ENCODE measurements around the gene USO1. TPM values are rescaled to one million over a fixed set of nuclear protein-coding genes. Genes with fewer than 3 reads are reported as not detected.

USO1 gene
- total and polyA plus RNA-seq, 2 experiments from 2014 or later, result 113 to 277 TPM

DNA sequence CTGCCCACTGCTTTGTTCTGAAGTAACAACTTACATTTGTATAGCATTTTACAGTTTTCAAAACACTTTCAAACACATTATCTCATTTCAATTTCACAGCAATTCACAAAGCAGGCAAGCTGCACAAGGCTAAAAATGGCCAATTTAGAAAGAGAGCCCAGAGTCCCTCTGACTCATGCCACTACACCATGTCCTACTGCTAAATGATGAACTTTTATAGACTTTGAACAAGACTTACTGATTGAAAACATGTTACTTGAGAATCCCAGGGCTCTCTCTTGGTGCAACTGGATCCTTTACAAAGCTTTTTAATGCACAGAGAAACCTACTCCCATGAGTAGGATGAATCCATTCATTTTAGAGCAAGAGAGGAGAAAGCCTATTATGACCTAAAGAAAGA, 45.4 kb upstream of the USO1 start:
- Histone ChIP-seq H3K4me3 (no peak overlapping the region), H3K36me3 (ENCODE audit: insufficient read depth) (0 out of 2 replicates have a peak, but pooled peaks cover 9% of the 10 kb centered on the region), H3K79me2 (replicated peaks; ENCODE audit: insufficient read depth) (peaks cover 72% of the 10 kb centered on the region), H3K4me2 (no peak overlapping the region), H4K20me1 (replicated peaks; ENCODE audit: insufficient read depth) (peaks cover 3% of the 10 kb centered on the region; the same call in 1 of the 2 replicates), H3F3A (replicated peaks; ENCODE audit: low read depth) (peaks cover 21% of the 10 kb centered on the region; the same call in 1 of the 2 replicates), H3K27ac (ENCODE audit: low read depth) (peak overlapping the region; percentile 57), H2AFZ (no peak overlapping the region), H3K4me1 (ENCODE audit: insufficient read depth) (peaks cover 23% of the 10 kb centered on the region), H3K27me3 (ENCODE audit: insufficient read depth) (no peaks in the 10 kb centered on the region), H3K9me2 (ENCODE audit: insufficient read depth) (no peaks in the 10 kb centered on the region)
- H3K27ac Mint-ChIP-seq, result no peak overlapping the region
- TF ChIP-seq, protein P1, sequence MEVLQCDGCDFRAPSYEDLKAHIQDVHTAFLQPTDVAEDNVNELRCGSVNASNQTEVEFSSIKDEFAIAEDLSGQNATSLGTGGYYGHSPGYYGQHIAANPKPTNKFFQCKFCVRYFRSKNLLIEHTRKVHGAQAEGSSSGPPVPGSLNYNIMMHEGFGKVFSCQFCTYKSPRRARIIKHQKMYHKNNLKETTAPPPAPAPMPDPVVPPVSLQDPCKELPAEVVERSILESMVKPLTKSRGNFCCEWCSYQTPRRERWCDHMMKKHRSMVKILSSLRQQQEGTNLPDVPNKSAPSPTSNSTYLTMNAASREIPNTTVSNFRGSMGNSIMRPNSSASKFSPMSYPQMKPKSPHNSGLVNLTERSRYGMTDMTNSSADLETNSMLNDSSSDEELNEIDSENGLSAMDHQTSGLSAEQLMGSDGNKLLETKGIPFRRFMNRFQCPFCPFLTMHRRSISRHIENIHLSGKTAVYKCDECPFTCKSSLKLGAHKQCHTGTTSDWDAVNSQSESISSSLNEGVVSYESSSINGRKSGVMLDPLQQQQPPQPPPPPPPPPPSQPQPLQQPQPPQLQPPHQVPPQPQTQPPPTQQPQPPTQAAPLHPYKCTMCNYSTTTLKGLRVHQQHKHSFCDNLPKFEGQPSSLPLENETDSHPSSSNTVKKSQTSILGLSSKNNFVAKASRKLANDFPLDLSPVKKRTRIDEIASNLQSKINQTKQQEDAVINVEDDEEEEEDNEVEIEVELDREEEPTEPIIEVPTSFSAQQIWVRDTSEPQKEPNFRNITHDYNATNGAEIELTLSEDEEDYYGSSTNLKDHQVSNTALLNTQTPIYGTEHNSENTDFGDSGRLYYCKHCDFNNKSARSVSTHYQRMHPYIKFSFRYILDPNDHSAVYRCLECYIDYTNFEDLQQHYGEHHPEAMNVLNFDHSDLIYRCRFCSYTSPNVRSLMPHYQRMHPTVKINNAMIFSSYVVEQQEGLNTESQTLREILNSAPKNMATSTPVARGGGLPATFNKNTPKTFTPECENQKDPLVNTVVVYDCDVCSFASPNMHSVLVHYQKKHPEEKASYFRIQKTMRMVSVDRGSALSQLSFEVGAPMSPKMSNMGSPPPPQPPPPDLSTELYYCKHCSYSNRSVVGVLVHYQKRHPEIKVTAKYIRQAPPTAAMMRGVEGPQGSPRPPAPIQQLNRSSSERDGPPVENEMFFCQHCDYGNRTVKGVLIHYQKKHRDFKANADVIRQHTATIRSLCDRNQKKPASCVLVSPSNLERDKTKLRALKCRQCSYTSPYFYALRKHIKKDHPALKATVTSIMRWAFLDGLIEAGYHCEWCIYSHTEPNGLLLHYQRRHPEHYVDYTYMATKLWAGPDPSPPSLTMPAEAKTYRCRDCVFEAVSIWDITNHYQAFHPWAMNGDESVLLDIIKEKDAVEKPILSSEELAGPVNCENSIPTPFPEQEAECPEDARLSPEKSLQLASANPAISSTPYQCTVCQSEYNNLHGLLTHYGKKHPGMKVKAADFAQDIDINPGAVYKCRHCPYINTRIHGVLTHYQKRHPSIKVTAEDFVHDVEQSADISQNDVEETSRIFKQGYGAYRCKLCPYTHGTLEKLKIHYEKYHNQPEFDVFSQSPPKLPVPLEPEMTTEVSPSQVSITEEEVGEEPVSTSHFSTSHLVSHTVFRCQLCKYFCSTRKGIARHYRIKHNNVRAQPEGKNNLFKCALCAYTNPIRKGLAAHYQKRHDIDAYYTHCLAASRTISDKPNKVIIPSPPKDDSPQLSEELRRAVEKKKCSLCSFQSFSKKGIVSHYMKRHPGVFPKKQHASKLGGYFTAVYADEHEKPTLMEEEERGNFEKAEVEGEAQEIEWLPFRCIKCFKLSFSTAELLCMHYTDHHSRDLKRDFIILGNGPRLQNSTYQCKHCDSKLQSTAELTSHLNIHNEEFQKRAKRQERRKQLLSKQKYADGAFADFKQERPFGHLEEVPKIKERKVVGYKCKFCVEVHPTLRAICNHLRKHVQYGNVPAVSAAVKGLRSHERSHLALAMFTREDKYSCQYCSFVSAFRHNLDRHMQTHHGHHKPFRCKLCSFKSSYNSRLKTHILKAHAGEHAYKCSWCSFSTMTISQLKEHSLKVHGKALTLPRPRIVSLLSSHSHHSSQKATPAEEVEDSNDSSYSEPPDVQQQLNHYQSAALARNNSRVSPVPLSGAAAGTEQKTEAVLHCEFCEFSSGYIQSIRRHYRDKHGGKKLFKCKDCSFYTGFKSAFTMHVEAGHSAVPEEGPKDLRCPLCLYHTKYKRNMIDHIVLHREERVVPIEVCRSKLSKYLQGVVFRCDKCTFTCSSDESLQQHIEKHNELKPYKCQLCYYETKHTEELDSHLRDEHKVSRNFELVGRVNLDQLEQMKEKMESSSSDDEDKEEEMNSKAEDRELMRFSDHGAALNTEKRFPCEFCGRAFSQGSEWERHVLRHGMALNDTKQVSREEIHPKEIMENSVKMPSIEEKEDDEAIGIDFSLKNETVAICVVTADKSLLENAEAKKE (CRISPR knock-in tag; IDR thresholded peaks at IDR 0.05), result no peak
- TF ChIP-seq, protein P2, sequence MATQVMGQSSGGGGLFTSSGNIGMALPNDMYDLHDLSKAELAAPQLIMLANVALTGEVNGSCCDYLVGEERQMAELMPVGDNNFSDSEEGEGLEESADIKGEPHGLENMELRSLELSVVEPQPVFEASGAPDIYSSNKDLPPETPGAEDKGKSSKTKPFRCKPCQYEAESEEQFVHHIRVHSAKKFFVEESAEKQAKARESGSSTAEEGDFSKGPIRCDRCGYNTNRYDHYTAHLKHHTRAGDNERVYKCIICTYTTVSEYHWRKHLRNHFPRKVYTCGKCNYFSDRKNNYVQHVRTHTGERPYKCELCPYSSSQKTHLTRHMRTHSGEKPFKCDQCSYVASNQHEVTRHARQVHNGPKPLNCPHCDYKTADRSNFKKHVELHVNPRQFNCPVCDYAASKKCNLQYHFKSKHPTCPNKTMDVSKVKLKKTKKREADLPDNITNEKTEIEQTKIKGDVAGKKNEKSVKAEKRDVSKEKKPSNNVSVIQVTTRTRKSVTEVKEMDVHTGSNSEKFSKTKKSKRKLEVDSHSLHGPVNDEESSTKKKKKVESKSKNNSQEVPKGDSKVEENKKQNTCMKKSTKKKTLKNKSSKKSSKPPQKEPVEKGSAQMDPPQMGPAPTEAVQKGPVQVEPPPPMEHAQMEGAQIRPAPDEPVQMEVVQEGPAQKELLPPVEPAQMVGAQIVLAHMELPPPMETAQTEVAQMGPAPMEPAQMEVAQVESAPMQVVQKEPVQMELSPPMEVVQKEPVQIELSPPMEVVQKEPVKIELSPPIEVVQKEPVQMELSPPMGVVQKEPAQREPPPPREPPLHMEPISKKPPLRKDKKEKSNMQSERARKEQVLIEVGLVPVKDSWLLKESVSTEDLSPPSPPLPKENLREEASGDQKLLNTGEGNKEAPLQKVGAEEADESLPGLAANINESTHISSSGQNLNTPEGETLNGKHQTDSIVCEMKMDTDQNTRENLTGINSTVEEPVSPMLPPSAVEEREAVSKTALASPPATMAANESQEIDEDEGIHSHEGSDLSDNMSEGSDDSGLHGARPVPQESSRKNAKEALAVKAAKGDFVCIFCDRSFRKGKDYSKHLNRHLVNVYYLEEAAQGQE (IDR thresholded peaks at IDR 0.05; ENCODE audit: unreplicated experiment), result no peak
- TF ChIP-seq JUNB (IDR thresholded peaks at IDR 0.05; ENCODE audit: unreplicated experiment) (no peak), EZH2 (IDR thresholded peaks at IDR 0.05; ENCODE audit: low read depth, unreplicated experiment) (no peak), POLR2AphosphoS5 (IDR thresholded peaks at IDR 0.05; ENCODE audit: low read depth) (no peak), ZNF114 (CRISPR knock-in tag; IDR thresholded peaks at IDR 0.05) (no peak), CREB1 (CRISPR knock-in tag; IDR thresholded peaks at IDR 0.05; ENCODE audit: low read depth) (no peak)
- DNase-seq (ENCODE audit: low spot score) (no peak), ATAC-seq (no peak)
- no peak overlapping the region for H3K4me3 Mint-ChIP-seq
- peaks cover 6% of the 10 kb centered on the region for H3K27me3 Mint-ChIP-seq (ENCODE audit: insufficient read depth, low read depth, poor library complexity)
- H3K4me1 Mint-ChIP-seq, result peaks cover 19% of the 10 kb centered on the region
- H3K36me3 Mint-ChIP-seq (ENCODE audit: low read depth), result peaks cover 11% of the 10 kb centered on the region
- no peaks in the 10 kb centered on the region for H3K9me3 Mint-ChIP-seq

All from GM23338 (cell line).